Neural progenitor cell (in vitro differentiated cells): Measurements from ENCODE around the gene PSMA1. TPM values are rescaled to one million over a fixed set of nuclear protein-coding genes. Genes with fewer than 3 reads are reported as not detected.
"Not testable (repeated sequence)": the region's sequence is repeated elsewhere in the genome, so short reads cannot be mapped to it uniquely, and the experiment has no call there.

Source experiments
- DNase-seq: peaks from one replicate; pipeline ENCODE4 v3.0.0-alpha.2; 2016; ENCODE audit warnings: low spot score
- H2AFZ ChIP-seq: fragments of 200-600 bp; sonication (generic); replicated peaks from 2 replicates; pipeline ENCODE4 v1.6.1; 2016; ENCODE audit warnings: antibody characterized with exemption
- H3F3A ChIP-seq: fragments of 200-600 bp; sonication (generic); 2 replicates; pipeline ENCODE4 v1.6.1; 2016; ENCODE audit warnings: antibody characterized with exemption, low read depth
- H3K27ac ChIP-seq: fragments of 200-600 bp; sonication (generic); 2 replicates; pipeline ENCODE4 v1.5.1; 2016; ENCODE audit warnings: mild to moderate bottlenecking
- H3K27me3 ChIP-seq: fragments of 200-600 bp; sonication (generic); 2 replicates; pipeline ENCODE4 v1.6.1; 2016; ENCODE audit warnings: mild to moderate bottlenecking, moderate library complexity
- H3K36me3 ChIP-seq: fragments of 200-600 bp; sonication (generic); 2 replicates; pipeline ENCODE4 v1.5.1; 2016
- H3K4me1 ChIP-seq: fragments of 200-600 bp; sonication (generic); 2 replicates; pipeline ENCODE4 v1.6.1; 2016; ENCODE audit warnings: mixed run types
- H3K4me2 ChIP-seq: fragments of 200-600 bp; sonication (generic); 2 replicates; pipeline ENCODE4 v1.6.1; 2016
- H3K4me3 ChIP-seq: fragments of 200-600 bp; sonication (generic); 2 replicates; pipeline ENCODE4 v1.5.1; 2016
- H3K79me2 ChIP-seq: fragments of 200-600 bp; sonication (generic); 2 replicates; pipeline ENCODE4 v1.6.1; 2016; ENCODE audit warnings: low read depth
- H3K9ac ChIP-seq: fragments of 200-600 bp; sonication (generic); 2 replicates; pipeline ENCODE4 v1.6.1; 2016
- H3K9me3 ChIP-seq: fragments of 200-600 bp; sonication (generic); 2 replicates; pipeline ENCODE4 v1.5.1; 2016; ENCODE audit warnings: low read depth
- H4K20me1 ChIP-seq: fragments of 200-600 bp; sonication (generic); 2 replicates; pipeline ENCODE4 v1.6.1; 2016; ENCODE audit warnings: low read depth
- H3K27ac Mint-ChIP-seq: 3 replicates; pipeline ENCODE4 v1.8.0; 2021; ENCODE audit warnings: mixed read lengths
- H3K27me3 Mint-ChIP-seq: 2 replicates; pipeline ENCODE4 v1.8.0; 2022; ENCODE audit warnings: low read depth, mild to moderate bottlenecking, inconsistent platforms, moderate library complexity, mixed read lengths; ENCODE audit not compliant: insufficient read depth
- H3K36me3 Mint-ChIP-seq: 3 replicates; pipeline ENCODE4 v1.8.0; 2021; ENCODE audit warnings: mixed read lengths
- H3K4me1 Mint-ChIP-seq: 3 replicates; pipeline ENCODE4 v1.8.0; 2021; ENCODE audit warnings: mixed read lengths
- H3K4me3 Mint-ChIP-seq: 3 replicates; pipeline ENCODE4 v1.8.0; 2021; ENCODE audit warnings: mild to moderate bottlenecking, moderate library complexity, mixed read lengths
- H3K9me3 Mint-ChIP-seq: 3 replicates; pipeline ENCODE4 v1.8.0; 2020; ENCODE audit warnings: mixed read lengths
- CTCF ChIP-seq: fragments of 200-600 bp; sonication (generic); IDR thresholded peaks from 2 replicates; pipeline ENCODE4 v1.5.1; 2017; ENCODE audit warnings: antibody characterized with exemption, mild to moderate bottlenecking
- EZH2 ChIP-seq: fragments of 200-600 bp; sonication (generic); IDR thresholded peaks from 2 replicates; pipeline ENCODE4 v1.6.1; 2017; ENCODE audit warnings: antibody characterized with exemption, mild to moderate bottlenecking, moderate library complexity
- EZH2phosphoT487 ChIP-seq: fragments of 200-600 bp; sonication (generic); IDR thresholded peaks from 2 replicates; pipeline ENCODE4 v1.6.1; 2017; ENCODE audit warnings: antibody characterized with exemption
- total RNA-seq: library from RNA; depleted of rRNA; stranded (reverse); fragments of >200 nt; gene quantifications from 2 replicates; pipeline ENCODE4 v1.2.3, GENCODE V29; 2015; ENCODE audit warnings: low replicate concordance

The PSMA1 gene
- total RNA-seq, 1 donor from 2014 or later, result 271 TPM

- Histone ChIP-seq H3K79me2 (no peaks in the 10 kb centered on the region), H3F3A (no peaks in the 10 kb centered on the region), H3K27me3 (no peaks in the 10 kb centered on the region), H4K20me1 (no peaks in the 10 kb centered on the region), H3K9me3 (no peaks in the 10 kb centered on the region), H3K4me1 (peaks cover 12% of the 10 kb centered on the region), H3K36me3 (no peaks in the 10 kb centered on the region), H2AFZ (no peak overlapping the region), H3K4me2 (no peak overlapping the region), H3K4me3 (no peak overlapping the region), H3K27ac (no peak overlapping the region), H3K9ac (no peak overlapping the region)
- TF ChIP-seq EZH2 (no peak), EZH2phosphoT487 (no peak), CTCF (no peak)
- peaks cover 13% of the 10 kb centered on the region for H3K4me1 Mint-ChIP-seq
- H3K9me3 Mint-ChIP-seq, result no peaks in the 10 kb centered on the region
- DNase-seq, result no peak
- no peak overlapping the region for H3K27ac Mint-ChIP-seq
- no peaks in the 10 kb centered on the region for H3K36me3 Mint-ChIP-seq
- no peak overlapping the region for H3K4me3 Mint-ChIP-seq
- H3K27me3 Mint-ChIP-seq, result peaks cover 7% of the 10 kb centered on the region
These were observed 18.9 kb upstream of the PSMA1 start for GRCh38 chr11:14538926-14539554.

- H3K4me1 Mint-ChIP-seq, result peaks cover 13% of the 10 kb centered on the region
- Histone ChIP-seq H3K27ac (no peak overlapping the region), H3K4me2 (no peak overlapping the region), H3F3A (no peaks in the 10 kb centered on the region), H3K9me3 (no peaks in the 10 kb centered on the region), H2AFZ (no peak overlapping the region), H3K36me3 (no peaks in the 10 kb centered on the region), H3K79me2 (no peaks in the 10 kb centered on the region), H3K27me3 (no peaks in the 10 kb centered on the region), H3K4me3 (no peak overlapping the region), H3K9ac (no peak overlapping the region), H4K20me1 (no peaks in the 10 kb centered on the region), H3K4me1 (peaks cover 12% of the 10 kb centered on the region)
- DNase-seq, result no peak
- peaks cover 7% of the 10 kb centered on the region for H3K27me3 Mint-ChIP-seq
- no peak for TF ChIP-seq EZH2phosphoT487
- TF ChIP-seq CTCF, result no peak
- TF ChIP-seq EZH2, result no peak
- no peaks in the 10 kb centered on the region for H3K36me3 Mint-ChIP-seq
- no peaks in the 10 kb centered on the region for H3K9me3 Mint-ChIP-seq
- H3K27ac Mint-ChIP-seq, result no peak overlapping the region
- no peak overlapping the region for H3K4me3 Mint-ChIP-seq
These were observed 18.2 kb upstream of the PSMA1 start for GRCh38 chr11:14538271-14538925.

GRCh38 chr11:14537134-14537599 is 17.0 kb upstream of the PSMA1 start:
- H3K27ac Mint-ChIP-seq, result no peak overlapping the region
- H3K9me3 Mint-ChIP-seq, result no peaks in the 10 kb centered on the region
- no peak overlapping the region for H2AFZ ChIP-seq
- H3K4me1 Mint-ChIP-seq, result peaks cover 9% of the 10 kb centered on the region
- no peaks in the 10 kb centered on the region for H3K36me3 Mint-ChIP-seq
- H3K27ac ChIP-seq, result no peak overlapping the region
- H3K9me3 ChIP-seq, result no peaks in the 10 kb centered on the region
- no peak overlapping the region for H3K9ac ChIP-seq
- H3K36me3 ChIP-seq, result no peaks in the 10 kb centered on the region
- peaks cover 7% of the 10 kb centered on the region for H3K27me3 Mint-ChIP-seq
- peak; percentile 50 for DNase-seq
- H3F3A ChIP-seq, result no peaks in the 10 kb centered on the region
- TF ChIP-seq EZH2phosphoT487, result no peak
- TF ChIP-seq EZH2, result no peak
- TF ChIP-seq CTCF, result peak; percentile 81
- H3K4me2 ChIP-seq, result no peak overlapping the region
- no peaks in the 10 kb centered on the region for H4K20me1 ChIP-seq
- H3K4me1 ChIP-seq, result peaks cover 8% of the 10 kb centered on the region
- no peaks in the 10 kb centered on the region for H3K79me2 ChIP-seq
- no peak overlapping the region for H3K4me3 ChIP-seq
- no peaks in the 10 kb centered on the region for H3K27me3 ChIP-seq
- no peak overlapping the region for H3K4me3 Mint-ChIP-seq

GRCh38 chr11:14535166-14535565 is 15.0 kb upstream of the PSMA1 start:
- H4K20me1 ChIP-seq, H3K9me3 ChIP-seq, H2AFZ ChIP-seq, H3K79me2 ChIP-seq, H3K36me3 Mint-ChIP-seq, H3K4me1 Mint-ChIP-seq, H3F3A ChIP-seq, H3K27ac ChIP-seq, H3K9ac ChIP-seq, DNase-seq, H3K9me3 Mint-ChIP-seq, H3K36me3 ChIP-seq, H3K4me3 ChIP-seq, H3K4me1 ChIP-seq, H3K4me2 ChIP-seq, H3K27ac Mint-ChIP-seq, H3K27me3 Mint-ChIP-seq, H3K4me3 Mint-ChIP-seq, H3K27me3 ChIP-seq: not testable (repeated sequence)
